Stomach (tissue), 4 donors: ENCODE measurements around the gene SLFN12.
"Not testable (repeated sequence)": the region's sequence is repeated elsewhere in the genome, so short reads cannot be mapped to it uniquely, and the experiment has no call there.

Experiments
- CTCF ChIP-seq, 7 experiments: fragments of 450-650 bp in 4 of 7; fragments of 200-600 bp in 3 of 7; sonication (generic) in 3 of 7; IDR thresholded peaks; one replicate each; pipeline ENCODE4 v1.5.1; 2016 to 2019; ENCODE audit warnings: antibody characterized with exemption in 7 of 7, control low read depth in 2 of 7, mild to moderate bottlenecking in 1 of 7
- EP300 ChIP-seq: sonication (generic); formaldehyde crosslinking; IDR thresholded peaks from one replicate; pipeline ENCODE4 v1.6.1; 2017; ENCODE audit warnings: antibody characterized with exemption
- POLR2A ChIP-seq, 4 donors: fragments of 450-650 bp; IDR thresholded peaks; one replicate each; pipeline ENCODE4 v1.6.1; 2016; ENCODE audit warnings: antibody characterized with exemption in 4 of 4, control low read depth in 2 of 4, mild to moderate bottlenecking in 1 of 4, moderate library complexity in 1 of 4
- POLR2AphosphoS5 ChIP-seq, 3 donors: sonication (generic); formaldehyde crosslinking; IDR thresholded peaks; one replicate each; pipeline ENCODE4 v1.6.1; 2016; ENCODE audit warnings: antibody characterized with exemption in 3 of 3

- TF ChIP-seq POLR2A (IDR thresholded peaks at IDR 0.05); CTCF (IDR thresholded peaks at IDR 0.05); POLR2AphosphoS5 (IDR thresholded peaks at IDR 0.05); EP300: not testable (repeated sequence)
Measured at GRCh38 chr17:35414707-35415106, 17.6 kb downstream of the SLFN12 start.
